ENCODE results near the gene PGM1.

Gene PGM1

GRCh38 chr1:63593303-63593885 is at the start of gene PGM1:
Gene PGM1 (plus strand): TSS chr1:63593411. CDS start chr1:63593489, 78 bp downstream.
- no peaks in the 10 kb centered on the region for H3F3A ChIP-seq (ENCODE audit: control insufficient read depth, insufficient read depth)
- peaks cover 13% of the 10 kb centered on the region for H3K36me3 ChIP-seq (ENCODE audit: control insufficient read depth, low read length)
- H3K9me3 ChIP-seq (ENCODE audit: control insufficient read depth, insufficient read depth, low read length) = no peaks in the 10 kb centered on the region
- peak within 1 kb of the TSS; percentile 81 for H3K27ac ChIP-seq (ENCODE audit: low read depth, low read length)
- peak within 1 kb of the TSS; percentile 82 for H3K4me3 ChIP-seq (ENCODE audit: low read length)
- peaks cover 46% of the 10 kb centered on the region for H3K79me2 ChIP-seq (ENCODE audit: control insufficient read depth, low read length)
- H3K4me2 ChIP-seq (ENCODE audit: low read length) = peak within 1 kb of the TSS; percentile 64
- H3K9me2 ChIP-seq (replicated peaks; ENCODE audit: control insufficient read depth, low read length) = no peaks in the 10 kb centered on the region
- no peaks in the 10 kb centered on the region for H3K27me3 ChIP-seq (ENCODE audit: control insufficient read depth, low read length)
- no peak for TF ChIP-seq EZH2phosphoT487 (IDR thresholded peaks at IDR 0.05; ENCODE audit: borderline replicate concordance, low read length)
- no peak for TF ChIP-seq CTCF (IDR thresholded peaks at IDR 0.05; ENCODE audit: low read depth, low read length, poor library complexity, severe bottlenecking)
- no peaks in the 10 kb centered on the region for H4K20me1 ChIP-seq (ENCODE audit: control insufficient read depth, insufficient read depth, low read depth, low read length)
- H3K4me1 ChIP-seq (ENCODE audit: control insufficient read depth, low read length) = peaks cover 20% of the 10 kb centered on the region

- no peak overlapping the region for H3K27ac ChIP-seq (ENCODE audit: low read depth, low read length)
- no peaks in the 10 kb centered on the region for H3K9me3 ChIP-seq (ENCODE audit: control insufficient read depth, insufficient read depth, low read length)
- H3K4me2 ChIP-seq (ENCODE audit: low read length) = no peak overlapping the region
- no peak for TF ChIP-seq EZH2phosphoT487 (IDR thresholded peaks at IDR 0.05; ENCODE audit: borderline replicate concordance, low read length)
- TF ChIP-seq CTCF (IDR thresholded peaks at IDR 0.05; ENCODE audit: low read depth, low read length, poor library complexity, severe bottlenecking) = no peak
- no peak overlapping the region for H3K4me3 ChIP-seq (ENCODE audit: low read length)
- H3K9me2 ChIP-seq (replicated peaks; ENCODE audit: control insufficient read depth, low read length) = no peaks in the 10 kb centered on the region
- H3K36me3 ChIP-seq (ENCODE audit: control insufficient read depth, low read length) = no peaks in the 10 kb centered on the region
- no peaks in the 10 kb centered on the region for H3F3A ChIP-seq (ENCODE audit: control insufficient read depth, insufficient read depth)
- no peaks in the 10 kb centered on the region for H3K27me3 ChIP-seq (ENCODE audit: control insufficient read depth, low read length)
- no peaks in the 10 kb centered on the region for H3K79me2 ChIP-seq (ENCODE audit: control insufficient read depth, low read length)
- no peaks in the 10 kb centered on the region for H4K20me1 ChIP-seq (ENCODE audit: control insufficient read depth, insufficient read depth, low read depth, low read length)
- no peaks in the 10 kb centered on the region for H3K4me1 ChIP-seq (ENCODE audit: control insufficient read depth, low read length)
Observed at GRCh38 chr1:63545780-63546179, 47.4 kb upstream of the PGM1 start.

- no peaks in the 10 kb centered on the region for H3K4me1 ChIP-seq (ENCODE audit: control insufficient read depth, low read length)
- no peaks in the 10 kb centered on the region for H3K9me3 ChIP-seq (ENCODE audit: control insufficient read depth, insufficient read depth, low read length)
- no peaks in the 10 kb centered on the region for H3K9me2 ChIP-seq (replicated peaks; ENCODE audit: control insufficient read depth, low read length)
- no peaks in the 10 kb centered on the region for H3K79me2 ChIP-seq (ENCODE audit: control insufficient read depth, low read length)
- H3K27ac ChIP-seq (ENCODE audit: low read depth, low read length) = no peak overlapping the region
- H3K36me3 ChIP-seq (ENCODE audit: control insufficient read depth, low read length) = no peaks in the 10 kb centered on the region
- H3K4me3 ChIP-seq (ENCODE audit: low read length) = no peak overlapping the region
- H3K27me3 ChIP-seq (ENCODE audit: control insufficient read depth, low read length) = no peaks in the 10 kb centered on the region
- H3F3A ChIP-seq (ENCODE audit: control insufficient read depth, insufficient read depth) = no peaks in the 10 kb centered on the region
- H4K20me1 ChIP-seq (ENCODE audit: control insufficient read depth, insufficient read depth, low read depth, low read length) = no peaks in the 10 kb centered on the region
- TF ChIP-seq EZH2phosphoT487 (IDR thresholded peaks at IDR 0.05; ENCODE audit: borderline replicate concordance, low read length) = no peak
- no peak for TF ChIP-seq CTCF (IDR thresholded peaks at IDR 0.05; ENCODE audit: low read depth, low read length, poor library complexity, severe bottlenecking)
- no peak overlapping the region for H3K4me2 ChIP-seq (ENCODE audit: low read length)
Observed at GRCh38 chr1:63547621-63548294, 45.5 kb upstream of the PGM1 start.
